Esophagus squamous epithelium (tissue), 4 donors: ENCODE results near the gene LTF.

ENCODE experiments used
- CTCF ChIP-seq, 6 experiments: fragments of 450-650 bp in 4 of 6; fragments of 200-600 bp in 2 of 6; sonication (generic) in 2 of 6; IDR thresholded peaks; one replicate each; pipeline ENCODE4 v1.5.1; 2016 to 2019; ENCODE audit warnings: antibody characterized with exemption in 6 of 6, mild to moderate bottlenecking in 4 of 6, moderate library complexity in 4 of 6
- POLR2A ChIP-seq, 4 donors: fragments of 450-650 bp; IDR thresholded peaks; one replicate each; pipeline ENCODE4 v1.6.1; 2017; ENCODE audit warnings: antibody characterized with exemption in 4 of 4, mild to moderate bottlenecking in 4 of 4, moderate library complexity in 3 of 4

- TF ChIP-seq CTCF (IDR thresholded peaks at IDR 0.05) (no peak), POLR2A (IDR thresholded peaks at IDR 0.05) (no peak)
Measured at GRCh38 chr3:46504789-46505188, 40.1 kb upstream of the LTF start.
